NOMO-1 treated with DMSO at 0.1 percent for 48 hours (cell line): ENCODE results near the gene ARHGAP29.
"Not testable (repeated sequence)": the region's sequence is repeated elsewhere in the genome, so short reads cannot be mapped to it uniquely, and the experiment has no call there.

Experiments
- DNase-seq: peaks from one replicate; lab custom pipeline; 2025; ENCODE audit not compliant: unreplicated experiment; lab: John Stamatoyannopoulos, UW

The ARHGAP29 gene

DNA sequence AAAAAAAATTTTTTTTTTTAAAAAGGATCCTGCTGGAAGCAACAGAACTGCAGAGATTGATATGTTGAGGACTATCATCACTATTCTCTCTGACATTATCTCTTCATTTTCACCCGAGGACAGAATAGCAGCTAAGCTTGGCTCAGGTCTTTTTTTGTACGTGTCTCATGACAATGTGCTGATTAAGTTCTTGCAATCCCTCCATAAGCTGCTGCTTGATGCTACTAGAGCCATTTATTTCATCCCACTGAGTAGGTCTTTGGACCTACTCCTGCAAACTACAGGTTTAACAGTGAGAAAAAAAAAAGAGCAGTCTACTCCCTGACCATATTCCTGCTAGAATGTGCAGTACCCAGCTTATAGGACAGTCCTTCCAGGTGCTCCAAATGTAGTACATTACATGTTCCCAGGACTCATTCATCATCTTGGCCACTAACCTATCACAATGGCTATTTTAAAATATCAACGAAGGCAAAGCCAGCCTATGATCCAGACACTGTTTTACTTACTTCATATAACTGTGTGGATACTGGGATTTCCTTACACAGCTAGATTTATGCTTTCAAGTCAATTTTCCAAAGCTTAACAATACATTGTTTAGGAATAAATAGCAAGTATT lies 54.1 kb downstream of the ARHGAP29 start:
- no peak for DNase-seq

GRCh38 chr1:94182191-94182590 lies 55.2 kb downstream of the ARHGAP29 start:
- DNase-seq, result no peak

DNA sequence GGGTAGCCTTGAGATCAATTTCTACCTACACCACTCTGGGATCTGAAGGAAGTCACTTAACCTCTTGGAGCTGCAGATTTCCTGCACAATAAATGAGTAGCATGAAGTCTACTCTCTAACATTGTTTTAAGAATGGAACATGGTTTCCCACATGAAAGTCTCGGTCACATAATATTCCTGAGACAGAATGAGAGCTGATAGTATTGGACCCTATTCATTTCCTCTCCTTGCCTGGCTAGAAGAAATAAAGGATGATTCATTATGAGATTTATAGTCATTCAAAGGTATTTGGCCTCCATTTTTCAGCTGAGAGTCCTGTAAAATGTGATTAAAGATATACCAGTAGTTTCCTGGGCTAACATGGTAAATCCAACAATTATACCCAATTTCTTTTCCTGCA lies 56.7 kb downstream of the ARHGAP29 start:
- no peak for DNase-seq

DNA sequence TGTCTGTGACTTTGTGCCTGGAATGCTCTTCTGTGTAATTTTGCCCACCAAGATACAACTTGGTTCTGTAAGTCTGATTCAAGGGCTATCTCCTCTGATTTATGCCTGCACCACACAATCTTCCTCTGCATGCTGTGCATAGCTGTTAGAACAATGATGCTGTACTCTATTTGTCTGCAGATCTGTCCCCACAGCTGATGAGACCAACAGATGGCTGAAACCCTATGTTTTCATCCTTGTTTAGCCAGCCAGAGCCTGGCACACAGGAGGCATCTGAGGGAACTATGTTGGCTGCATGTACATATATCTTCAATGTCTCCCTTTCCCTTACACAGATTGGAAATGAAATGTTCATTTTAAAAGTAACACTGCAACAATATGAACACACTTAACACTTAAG lies 58.5 kb downstream of the ARHGAP29 start:
- DNase-seq, result no peak

- DNase-seq, result no peak
Measured at GRCh38 chr1:94169126-94169525, 68.3 kb downstream of the ARHGAP29 start.

DNA sequence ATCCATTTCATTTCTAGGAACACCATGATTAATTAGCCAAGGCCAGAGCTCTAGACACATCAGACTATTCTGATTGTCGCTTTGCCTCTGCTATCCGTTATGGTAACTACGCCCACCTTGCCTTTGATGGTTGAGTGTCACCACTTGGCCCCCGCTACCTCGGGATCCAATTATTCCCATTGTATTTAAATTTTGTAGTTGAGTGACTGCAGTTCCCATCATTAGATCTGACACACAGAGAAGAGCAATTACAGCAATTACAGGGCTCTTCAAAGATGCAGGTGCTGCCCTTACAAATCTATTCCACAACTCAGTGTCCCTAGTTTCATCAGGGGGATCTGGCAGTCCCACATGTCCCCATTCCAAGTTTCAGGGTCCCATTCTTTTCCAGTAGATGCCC lies 71.5 kb downstream of the ARHGAP29 start:
- no peak for DNase-seq

DNA sequence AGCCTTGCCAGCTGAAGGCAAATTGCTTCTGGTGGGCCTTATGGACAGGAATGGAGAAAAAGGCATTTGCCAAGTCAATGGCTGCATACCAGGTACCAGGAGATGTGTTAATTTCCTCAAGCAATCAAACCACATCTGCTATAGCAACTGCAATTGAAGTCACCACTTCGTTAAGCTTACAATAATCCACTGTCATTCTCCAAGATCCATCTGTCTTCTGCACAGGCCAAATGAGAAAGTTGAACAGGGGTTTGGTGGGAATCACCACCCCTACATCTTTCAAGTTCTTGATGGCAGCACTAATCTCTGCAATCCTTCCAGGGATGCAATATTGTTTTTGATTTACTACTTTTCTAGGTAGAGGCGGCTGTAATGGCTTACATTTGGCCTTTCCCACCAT lies 72.5 kb downstream of the ARHGAP29 start:
- not testable (repeated sequence) for DNase-seq

DNA sequence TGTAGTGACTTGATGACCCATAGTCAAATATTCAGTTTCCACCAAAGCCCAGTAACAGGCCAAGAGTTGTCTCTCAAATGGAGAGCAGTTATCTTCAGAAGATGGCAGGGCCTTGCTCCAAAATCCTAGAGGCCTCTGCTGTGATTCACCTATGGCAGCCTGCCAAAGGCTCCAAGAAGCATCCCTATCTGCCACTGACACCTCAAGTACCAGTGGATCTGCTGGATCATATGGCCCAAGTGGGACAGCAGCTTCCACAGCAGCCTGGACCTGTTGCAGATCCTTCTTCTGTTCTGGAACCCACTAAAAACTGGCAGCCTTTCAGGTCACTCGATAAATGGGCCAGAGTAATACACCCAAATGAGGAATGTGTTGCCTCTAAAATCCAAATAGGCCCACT lies 73.3 kb downstream of the ARHGAP29 start:
- not testable (repeated sequence) for DNase-seq

GRCh38 chr1:94163249-94163648 lies 74.1 kb downstream of the ARHGAP29 start:
- not testable (repeated sequence) for DNase-seq

DNA sequence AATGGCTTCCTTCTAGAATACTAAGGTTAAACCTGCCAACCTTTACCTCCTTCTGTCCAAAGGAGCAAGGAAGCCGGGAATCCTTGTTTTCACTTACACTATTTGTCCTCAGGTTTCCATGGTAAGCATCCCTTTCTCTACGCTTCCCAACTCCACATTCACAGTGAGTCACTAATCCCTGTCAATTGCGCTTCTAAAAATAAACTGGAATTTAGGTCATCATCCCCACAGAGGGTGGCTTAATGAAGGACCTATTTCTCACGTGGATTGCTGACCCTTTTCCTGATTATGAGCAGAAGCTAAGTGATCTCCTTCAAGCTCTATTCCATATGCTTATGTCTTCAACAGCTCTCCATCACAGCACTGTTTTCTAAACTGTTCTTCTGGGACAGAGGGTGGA lies 76.6 kb downstream of the ARHGAP29 start:
- no peak for DNase-seq

- no peak for DNase-seq
Measured at GRCh38 chr1:94156096-94156625, 81.2 kb downstream of the ARHGAP29 start.

DNA sequence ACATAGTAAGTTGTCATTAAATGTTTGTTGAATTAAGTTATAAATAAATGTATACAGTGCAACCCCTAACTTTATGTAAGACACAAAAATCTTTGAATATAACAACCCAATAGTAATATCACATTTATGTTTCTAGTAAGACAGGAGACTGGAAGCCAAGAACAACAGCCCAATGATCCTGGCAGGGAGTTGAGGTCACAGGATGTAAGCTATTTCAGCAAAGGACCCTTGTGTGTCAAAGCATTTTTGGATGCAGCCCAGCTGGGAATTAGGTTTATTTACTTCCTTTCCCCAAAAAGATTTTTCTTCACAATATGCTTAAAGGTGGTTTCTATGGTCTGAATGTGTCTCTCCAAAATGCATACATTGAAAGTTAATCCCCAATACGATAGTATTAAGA lies 82.4 kb downstream of the ARHGAP29 start:
- no peak for DNase-seq

DNA sequence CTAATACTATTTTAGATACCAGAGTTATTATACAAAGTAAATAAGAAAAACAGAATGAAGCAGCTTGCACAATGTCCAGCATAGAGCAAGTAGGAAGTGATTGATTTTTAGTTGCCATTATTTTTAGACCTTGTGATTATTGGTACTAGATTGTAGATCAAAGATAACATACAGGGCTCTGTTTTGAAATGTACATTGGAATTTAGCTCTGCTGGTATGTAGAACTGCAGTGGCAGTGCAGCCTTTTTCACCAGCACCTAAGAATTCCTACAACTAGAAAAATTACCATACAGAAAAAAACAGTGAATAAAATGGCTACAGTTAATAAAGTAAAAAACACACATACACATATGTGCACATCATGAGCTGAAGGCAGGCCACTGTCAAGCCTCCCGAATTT lies 84.3 kb downstream of the ARHGAP29 start:
- no peak for DNase-seq

DNA sequence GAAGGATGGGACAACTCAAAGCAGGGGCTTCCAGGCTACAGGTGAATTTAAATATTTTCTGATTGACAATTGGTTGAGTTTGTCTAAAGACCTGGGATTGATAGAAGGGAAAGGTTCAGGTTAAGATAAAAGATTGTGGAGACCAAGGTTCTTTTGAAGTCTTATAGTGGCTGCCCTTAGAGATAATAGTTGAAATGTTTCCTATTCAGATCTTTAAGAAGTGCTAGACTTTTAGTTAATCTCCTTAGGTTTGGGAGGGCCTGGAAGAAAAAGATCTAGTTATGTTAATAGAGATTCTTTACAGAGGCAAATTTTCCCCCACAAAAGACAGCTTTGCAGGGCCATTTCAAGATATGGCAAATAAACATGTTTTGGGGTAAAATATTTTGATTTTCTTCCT lies 88.2 kb downstream of the ARHGAP29 start:
- not testable (repeated sequence) for DNase-seq

- no peak for DNase-seq
Measured at GRCh38 chr1:94146273-94146672, 91.1 kb downstream of the ARHGAP29 start.

DNA sequence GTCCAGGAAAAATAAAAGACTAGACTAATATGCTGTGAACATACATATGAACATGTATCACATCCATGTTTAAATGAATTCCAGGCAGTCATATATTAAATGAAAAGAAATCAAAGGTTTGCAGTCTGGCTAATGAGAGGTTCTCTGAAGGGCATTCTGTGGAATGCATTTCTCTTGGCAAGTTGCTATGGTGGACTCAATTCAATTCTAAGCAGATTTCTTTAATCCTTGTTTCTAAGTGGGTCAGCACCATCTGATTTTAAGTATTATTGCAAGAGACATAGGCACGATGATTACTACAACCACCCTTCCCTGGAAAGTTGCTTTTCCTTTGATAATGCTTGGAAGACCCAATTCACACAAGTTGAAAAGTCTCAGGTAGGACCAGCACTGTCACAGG lies 92.5 kb downstream of the ARHGAP29 start:
- DNase-seq, result no peak

DNA sequence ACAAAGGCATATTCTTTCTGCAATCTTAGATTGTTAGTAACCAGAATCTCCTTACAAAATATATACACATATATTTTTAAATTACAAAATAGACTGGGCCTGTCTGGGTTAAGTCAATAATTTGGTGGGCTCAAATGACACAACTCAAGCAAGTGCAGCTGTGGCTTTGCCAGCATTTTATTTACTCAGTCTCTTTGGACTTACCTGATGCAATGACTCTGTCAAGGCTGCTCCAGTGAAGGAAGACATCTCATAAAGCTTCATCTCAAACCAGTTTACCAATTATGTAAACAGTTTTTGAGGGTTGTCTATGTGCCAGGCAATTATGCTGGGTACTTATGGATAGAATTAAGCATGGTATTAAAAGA lies 93.6 kb downstream of the ARHGAP29 start:
- DNase-seq, result no peak

- DNase-seq, result no peak
Measured at GRCh38 chr1:94143173-94143808, 94.1 kb downstream of the ARHGAP29 start.

- no peak for DNase-seq
Measured at GRCh38 chr1:94142583-94142982, 94.8 kb downstream of the ARHGAP29 start.

- no peak for DNase-seq
Measured at GRCh38 chr1:94142022-94142421, 95.4 kb downstream of the ARHGAP29 start.

GRCh38 chr1:94132111-94132510 lies 105.3 kb downstream of the ARHGAP29 start:
- DNase-seq, result no peak

GRCh38 chr1:94130851-94131595 lies 106.4 kb downstream of the ARHGAP29 start:
- no peak for DNase-seq
